Measurements from ENCODE around the gene CCDC136. TPM values are rescaled to one million over a fixed set of nuclear protein-coding genes. Genes with fewer than 3 reads are reported as not detected.

Gene CCDC136
- polyA plus RNA-seq (ENCODE audit: insufficient read length), result 22.9 TPM

DNA sequence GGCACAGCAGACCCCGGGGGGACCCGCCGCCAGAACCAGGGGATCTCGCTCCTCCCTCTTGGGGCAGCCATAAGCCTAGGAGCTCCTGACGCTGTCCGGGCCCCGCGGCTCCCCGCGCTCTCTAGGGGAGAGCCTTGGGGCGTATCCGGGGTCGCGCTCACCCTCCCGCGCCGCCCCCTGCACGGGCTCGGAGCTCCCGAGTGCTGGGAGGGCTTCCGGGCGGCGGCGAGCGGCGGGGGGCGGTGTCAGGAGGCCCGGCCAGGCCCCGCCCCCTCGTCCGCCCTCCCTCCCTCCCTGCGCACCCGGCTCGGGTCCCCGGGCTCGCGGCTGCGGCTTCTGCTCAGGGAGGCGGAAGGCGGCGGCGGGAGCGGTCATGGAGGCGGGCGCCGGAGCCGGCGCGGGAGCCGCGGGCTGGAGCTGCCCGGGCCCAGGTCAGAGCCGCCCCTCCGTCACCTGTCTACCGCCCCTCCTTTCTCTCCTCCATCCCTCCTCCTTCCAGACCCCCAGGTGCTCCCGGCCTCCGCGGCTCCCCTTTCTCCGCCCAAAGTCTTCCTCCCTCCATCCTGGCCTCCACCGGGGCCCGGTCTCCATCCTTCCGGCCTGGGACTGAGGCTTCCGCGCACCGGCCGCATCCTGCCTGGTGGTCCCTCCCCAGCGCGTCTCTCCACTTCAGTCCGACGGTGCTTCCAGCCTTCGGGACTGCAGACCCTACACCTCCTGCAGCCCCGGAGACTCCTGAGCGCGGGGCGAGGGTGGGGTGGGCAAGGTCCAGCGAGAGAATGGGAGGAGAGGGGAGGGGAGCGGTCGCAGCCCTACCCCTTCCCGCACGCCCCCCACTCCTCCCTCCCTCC, at the start of gene CCDC136:
Gene CCDC136, plus strand, starts transcription at position 848 of the 851 bp plus-strand sequence. CDS start 444 bp downstream, outside the sequence.
- DNase-seq (ENCODE audit: low read depth), result no peak

DNA sequence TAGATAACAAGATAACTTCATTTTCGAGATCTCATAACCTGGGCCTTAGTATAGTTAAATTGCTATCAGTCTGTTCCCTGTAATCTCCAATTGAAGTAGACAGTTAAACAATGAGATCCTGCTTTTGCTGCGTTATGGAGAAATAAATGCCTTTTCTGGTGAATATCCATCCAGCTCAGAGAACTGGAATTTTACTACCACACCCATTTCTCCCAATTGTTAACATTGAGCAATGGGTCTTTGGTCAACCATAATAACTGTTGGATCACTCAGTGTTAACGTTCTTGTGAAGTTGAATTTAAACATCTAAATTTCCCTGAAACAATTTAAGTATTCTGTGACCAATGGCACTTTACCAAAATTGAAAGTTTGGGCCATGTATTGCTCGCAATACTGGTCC, 49.6 kb upstream of the CCDC136 start:
- no peak for DNase-seq (ENCODE audit: low read depth)

DNA sequence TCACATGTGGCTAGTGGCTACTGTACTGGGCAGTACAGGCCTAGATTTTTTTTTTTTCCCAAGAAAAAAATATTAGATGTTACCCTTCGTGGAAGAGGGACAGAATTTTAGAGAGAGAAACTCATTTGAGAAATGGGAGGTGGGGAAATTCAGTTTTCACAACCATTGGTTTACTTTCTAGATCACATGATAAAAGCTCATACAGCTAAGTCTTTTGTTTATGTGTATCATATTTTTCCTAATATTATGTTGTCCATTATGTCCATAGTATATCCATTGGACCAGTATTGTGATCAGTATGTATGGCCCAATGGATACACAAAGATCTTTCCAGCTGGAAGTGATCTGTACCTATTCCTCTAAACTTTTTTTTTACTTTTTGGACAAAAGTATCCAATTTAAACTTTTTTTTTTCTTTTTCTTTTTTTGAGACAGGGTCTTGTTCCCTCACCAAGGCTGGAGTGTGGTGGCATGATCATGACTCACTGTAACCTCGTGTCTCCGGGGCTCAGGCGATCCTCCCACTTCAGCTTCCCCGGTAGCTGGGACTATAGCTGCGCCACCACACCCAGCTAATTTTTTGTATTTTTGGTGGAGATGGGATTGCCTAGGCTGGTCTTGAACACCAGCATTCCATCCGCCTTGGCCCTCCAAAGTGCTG, 48.5 kb upstream of the CCDC136 start:
- DNase-seq (ENCODE audit: low read depth), result no peak

DNA sequence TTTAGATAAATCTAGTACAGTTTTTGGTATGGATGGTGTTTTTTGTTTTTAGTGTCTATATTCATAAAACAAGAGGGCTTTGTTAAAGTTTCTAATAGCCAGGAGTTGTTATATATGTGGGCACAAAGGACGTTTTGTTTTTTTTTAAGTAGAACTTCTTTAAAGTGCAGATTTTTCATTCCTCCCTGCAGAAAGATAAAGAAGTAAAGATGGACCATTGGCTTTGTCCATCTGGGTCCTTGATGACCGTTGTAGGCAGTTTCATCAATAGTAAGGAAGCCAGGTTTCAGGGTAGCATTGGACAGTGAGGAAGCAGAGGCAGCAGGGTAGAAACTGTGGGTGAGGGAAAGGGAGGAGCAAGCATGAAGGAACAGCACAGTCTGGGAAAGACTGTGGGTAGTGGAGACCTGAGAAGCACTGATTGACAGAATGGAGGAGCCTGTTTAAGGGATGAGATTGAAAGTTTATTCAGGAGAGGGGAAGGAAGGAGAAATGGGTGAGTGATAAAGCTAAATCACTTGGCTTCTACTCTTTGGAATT, 47.3 kb upstream of the CCDC136 start:
- no peak for DNase-seq (ENCODE audit: low read depth)

DNA sequence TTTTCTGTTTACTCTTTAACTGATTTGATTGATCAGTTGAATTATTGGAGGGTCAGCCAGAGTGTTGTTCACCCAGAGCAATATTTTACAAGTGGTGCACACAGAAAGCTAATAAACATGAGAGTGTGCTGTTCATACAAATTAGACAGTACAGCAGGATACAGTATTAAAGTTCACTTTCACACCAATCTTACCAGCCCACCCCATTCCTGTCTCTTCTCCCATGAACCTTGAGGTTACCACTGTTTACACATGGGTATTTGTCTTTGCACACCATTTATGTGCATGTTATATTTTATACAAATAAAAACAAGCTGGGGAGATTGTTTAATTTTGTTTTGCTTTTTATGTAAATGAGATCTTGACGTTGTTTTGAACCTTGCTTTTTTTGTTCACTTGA, 46.1 kb upstream of the CCDC136 start:
- no peak for DNase-seq (ENCODE audit: low read depth)

DNA sequence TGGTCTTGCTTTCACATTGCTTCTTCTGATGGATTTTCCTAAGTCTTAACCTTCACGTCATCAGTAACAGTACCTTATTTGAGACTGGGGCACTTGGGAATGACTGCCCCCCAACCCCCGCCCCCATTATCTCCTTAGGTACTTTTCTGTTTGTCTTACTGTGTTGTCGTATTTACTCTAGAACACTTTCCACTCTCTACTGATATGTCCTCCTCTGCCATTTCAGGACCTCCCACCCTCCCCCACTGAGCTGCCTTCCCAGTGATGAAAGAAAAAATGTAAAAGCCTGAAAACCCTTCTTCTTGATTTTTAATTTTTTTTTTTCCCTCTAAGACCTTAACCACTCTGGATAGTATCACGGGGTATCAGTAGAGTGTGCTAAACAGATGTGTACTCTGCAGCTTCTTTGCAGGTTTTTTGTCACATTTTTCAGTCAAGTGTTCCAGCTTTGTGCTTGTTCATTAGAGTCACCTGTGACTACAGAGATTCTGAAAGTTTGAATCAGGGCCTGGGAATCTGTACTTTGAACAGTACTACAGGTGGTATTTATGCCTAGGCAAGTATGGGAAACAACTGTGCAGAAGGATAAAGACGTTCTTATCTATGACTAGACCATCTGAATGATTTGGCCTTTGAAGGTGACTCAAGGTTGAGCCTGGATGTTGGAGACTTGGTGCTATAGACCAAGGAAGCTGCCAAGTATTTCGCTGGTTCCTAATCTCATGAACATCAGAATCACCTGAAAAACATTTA, 44.3 kb upstream of the CCDC136 start:
- DNase-seq (ENCODE audit: low read depth), result no peak

DNA sequence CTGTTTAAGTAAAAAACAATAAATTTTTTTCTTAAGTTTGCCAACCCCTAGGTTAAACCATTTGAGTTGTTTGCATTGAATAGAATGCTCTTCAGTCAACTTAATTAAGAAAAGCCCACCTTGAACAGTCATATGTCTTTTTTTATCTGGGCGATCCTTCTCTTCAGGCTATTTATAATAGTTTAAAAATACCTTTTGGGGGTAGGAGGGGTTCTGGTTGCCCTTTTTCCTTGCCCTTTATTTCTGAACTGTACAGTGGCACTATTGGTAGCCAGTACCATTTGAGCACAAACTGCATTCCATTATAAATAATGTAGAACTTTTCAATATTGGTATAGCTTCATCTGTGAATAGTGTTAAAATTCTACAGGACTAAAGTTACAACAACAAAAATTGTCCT, 39.5 kb upstream of the CCDC136 start:
- no peak for DNase-seq (ENCODE audit: low read depth)

DNA sequence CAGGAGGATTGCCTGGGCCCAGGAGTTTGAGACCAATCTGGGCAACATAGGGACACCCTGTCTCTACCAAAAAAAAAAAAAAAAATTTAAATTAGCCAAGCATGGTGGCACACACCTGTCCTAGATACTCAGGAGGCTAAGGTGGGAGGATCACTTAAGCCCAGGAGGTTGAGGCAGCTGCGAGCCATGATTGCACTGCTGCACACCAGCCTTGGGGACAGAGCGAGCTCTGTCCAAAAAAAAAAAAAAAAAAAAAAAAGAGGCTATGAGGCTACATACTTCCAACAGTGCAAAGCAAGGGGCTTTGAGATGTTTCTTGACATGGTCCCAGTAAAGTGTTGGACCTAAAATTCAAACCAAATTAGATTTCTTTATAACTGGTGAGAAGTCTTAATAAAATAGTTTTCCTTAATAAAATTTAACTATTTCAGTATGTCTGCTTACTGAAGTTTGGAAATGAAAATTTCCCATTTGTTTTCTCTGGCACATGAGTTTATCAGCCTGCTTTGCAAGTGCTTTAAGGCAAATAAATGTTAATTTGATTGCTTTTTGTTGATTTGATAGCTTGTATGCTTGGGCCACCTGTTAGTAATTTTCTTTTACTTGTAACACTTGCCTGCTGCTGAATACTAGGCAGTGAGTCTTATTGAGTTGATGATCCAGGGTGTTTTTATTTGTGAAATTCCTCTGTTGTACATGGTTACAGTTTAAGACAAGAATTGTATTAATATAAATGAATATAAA, 36.5 kb upstream of the CCDC136 start:
- DNase-seq (ENCODE audit: low read depth), result no peak

DNA sequence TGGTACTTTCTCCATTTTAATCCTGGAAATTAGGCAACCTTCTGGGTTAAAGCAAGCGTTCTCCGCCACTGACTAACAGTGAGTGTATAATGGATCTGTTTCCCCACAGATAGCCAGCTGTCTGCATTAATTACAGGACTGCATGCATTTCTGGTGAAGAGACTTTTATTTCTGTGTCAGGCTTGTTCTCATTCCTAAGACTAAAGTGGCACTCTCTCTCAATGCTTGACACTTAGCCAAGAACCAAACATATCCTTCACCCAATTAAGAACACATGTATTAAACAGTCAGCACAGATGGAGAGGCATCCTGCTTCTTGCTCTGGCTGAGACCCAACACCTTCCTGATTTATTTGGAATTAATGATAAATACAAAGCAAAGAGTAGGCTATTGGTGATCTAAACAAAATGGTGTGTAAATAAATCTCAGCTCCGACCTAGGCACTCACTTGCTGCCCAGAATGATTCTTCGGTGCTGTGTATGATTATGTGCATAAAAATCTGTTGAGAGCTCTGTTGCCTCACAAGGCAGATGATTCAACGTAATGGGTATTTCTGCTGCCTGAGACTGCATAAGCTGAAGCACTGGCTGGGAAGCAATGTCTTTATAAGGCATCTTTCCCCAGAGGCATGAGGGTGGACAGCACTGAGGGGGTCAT, 35.8 kb upstream of the CCDC136 start:
- DNase-seq (ENCODE audit: low read depth), result no peak

DNA sequence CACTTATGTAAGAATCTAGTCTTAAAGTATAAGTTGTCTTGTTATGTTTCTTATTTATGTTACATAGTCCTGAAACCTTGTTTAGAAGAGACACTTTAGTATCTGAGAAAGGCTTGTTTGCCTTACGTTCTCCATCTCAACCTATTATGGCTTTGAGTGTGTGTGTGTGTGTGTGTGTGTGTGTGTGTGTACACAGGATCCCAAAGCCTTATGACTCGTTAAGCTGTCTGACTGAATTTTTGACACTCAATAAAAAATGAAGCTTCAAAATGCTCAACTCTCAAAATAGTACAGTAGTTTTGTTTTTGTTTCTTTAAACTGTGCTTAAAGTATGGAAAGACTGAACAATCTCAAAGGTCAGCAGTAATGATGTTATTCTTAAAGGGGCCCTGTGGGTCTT, 34.6 kb upstream of the CCDC136 start:
- DNase-seq (ENCODE audit: low read depth), result no peak

DNA sequence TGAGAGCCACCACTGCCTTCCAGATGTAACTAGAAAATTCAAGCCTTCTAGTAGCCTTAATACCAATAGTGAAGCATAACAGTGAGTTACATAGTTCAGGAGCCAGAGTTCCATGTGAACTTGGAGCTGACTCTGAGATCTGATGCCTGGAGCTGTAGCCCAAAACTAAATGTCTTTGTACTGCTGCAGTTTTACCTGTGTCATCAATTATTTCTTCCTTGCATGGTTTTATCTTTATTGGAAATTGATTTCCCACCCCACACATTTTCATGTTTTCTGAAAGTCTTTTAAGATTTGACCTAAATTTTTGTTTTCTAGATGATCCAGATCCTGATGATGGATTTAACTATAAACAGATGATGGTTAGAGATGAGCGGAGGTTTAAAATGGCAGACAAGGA, 33.2 kb upstream of the CCDC136 start:
- DNase-seq (ENCODE audit: low read depth), result no peak

DNA sequence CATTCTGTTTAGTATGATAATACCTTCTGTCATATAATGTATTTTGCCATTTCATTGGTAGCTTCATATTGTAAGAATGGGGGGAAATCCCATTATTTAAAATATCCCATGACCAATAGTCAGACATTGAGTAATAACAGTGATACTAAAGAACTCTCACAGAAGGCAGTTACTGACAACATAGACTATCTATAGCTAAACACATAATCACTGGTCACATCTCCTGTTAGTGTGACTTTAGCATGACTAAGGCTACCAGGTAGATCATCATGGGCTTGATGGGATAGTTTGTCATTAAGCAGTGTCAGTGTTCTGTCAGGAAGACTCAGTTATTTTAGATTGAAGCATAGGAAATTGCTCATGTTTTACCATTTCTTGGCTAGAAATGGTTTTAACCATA, 32.5 kb upstream of the CCDC136 start:
- no peak for DNase-seq (ENCODE audit: low read depth)

DNA sequence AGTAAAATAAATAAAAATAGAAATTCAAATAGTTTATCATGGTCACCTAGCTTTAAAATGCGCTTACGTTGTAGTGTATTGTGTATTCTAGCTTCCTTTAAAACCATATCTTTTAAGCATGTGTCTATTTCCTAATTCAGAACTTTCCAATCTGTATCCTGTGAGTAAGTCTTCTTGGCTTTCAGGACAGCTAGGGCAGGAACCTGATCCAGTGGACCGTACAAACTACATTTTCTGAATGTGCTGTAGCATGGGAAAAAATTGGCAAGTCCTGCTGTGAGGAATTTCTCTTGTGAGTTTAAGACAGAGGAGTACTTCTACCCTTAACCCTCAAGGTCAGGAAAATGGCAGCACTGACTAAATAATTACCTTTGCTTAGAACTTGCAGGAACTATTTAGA, 28.2 kb upstream of the CCDC136 start:
- DNase-seq (ENCODE audit: low read depth), result no peak

DNA sequence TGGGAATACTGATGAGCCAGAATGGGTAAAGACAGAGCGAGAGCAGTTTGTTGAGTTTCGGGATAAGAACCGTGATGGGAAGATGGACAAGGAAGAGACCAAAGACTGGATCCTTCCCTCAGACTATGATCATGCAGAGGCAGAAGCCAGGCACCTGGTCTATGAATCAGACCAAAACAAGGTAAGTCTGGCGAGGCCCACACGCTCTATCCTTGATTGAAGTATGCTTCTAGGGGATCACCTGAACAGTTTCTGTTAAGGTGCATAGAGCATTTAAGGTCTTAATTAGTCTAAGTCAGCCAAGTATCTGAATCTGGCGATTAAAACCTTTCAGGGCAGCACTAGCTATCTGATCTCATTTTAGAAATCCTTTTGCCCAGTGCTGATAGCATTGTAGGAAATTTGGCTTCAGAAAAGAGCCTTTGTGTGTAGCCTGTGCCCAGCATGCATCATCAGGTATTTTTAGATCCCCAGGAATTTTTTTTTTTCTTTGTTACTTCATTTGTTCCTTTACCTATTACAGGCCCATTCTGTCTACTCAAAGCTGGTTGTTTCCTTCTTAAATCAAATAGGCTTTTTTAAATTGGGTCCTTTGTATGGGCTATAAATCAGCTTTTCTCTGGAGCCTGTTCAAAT, 24.2 kb upstream of the CCDC136 start:
- no peak for DNase-seq (ENCODE audit: low read depth)

DNA sequence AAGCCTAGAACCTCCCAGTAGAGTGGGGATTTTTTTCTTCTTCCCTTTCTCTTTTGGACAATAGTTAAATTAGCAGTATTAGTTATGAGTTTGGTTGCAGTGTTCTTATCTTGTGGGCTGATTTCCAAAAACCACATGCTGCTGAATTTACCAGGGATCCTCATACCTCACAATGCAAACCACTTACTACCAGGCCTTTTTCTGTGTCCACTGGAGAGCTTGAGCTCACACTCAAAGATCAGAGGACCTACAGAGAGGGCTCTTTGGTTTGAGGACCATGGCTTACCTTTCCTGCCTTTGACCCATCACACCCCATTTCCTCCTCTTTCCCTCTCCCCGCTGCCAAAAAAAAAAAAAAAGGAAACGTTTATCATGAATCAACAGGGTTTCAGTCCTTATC, 21.5 kb upstream of the CCDC136 start:
- DNase-seq (ENCODE audit: low read depth), result no peak

DNA sequence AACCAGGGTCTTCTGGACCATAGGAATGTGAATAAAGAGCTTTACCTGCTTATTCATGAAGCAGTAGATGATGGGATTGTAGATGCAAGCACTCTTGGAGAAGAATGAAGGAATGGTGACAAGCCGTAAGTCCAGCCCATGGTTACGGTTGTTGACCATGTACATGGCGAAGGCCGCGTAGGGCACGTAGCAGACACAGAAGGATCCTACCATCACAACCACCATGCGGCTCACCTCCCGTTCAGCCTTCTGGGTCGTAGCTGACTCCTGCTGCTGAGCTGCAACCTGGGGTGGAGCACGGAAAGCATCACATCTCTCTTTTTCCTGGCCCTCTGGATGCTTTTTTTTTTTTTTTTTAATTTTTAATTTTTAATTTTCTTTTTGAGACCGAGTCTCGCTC, 18.2 kb upstream of the CCDC136 start:
- no peak for DNase-seq (ENCODE audit: low read depth)

DNA sequence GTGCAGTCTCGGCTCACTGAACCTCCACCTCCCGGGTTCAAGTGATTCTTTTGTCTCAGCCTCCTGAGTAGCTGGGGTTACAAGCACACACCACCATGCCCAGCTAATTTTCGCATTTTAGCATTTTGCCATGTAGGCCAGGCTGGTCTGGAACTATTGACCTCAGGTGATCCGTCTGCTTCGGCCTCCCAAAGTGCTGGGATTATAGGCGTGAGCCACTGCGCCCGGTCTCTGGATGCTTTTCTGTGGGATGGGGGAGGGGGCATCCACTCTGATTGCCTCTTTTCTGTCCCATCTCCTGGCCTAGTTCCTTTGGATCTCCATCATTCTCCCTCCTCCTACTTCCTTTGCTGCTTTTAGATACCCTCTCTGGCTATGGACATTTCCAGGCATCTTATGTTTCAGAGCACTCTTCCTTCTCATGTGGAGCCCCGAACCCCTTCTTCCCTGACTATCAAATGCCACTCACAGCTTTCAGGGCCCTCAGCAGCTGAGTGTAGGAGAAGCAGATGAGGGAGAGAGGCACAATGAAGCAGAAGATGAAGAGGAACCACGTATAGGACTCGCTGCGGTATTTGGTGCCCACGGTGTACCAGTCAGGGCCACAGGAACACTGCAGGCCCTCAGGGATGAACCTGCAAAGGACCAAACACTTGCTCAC, 17.6 kb upstream of the CCDC136 start:
- no peak for DNase-seq (ENCODE audit: low read depth)

DNA sequence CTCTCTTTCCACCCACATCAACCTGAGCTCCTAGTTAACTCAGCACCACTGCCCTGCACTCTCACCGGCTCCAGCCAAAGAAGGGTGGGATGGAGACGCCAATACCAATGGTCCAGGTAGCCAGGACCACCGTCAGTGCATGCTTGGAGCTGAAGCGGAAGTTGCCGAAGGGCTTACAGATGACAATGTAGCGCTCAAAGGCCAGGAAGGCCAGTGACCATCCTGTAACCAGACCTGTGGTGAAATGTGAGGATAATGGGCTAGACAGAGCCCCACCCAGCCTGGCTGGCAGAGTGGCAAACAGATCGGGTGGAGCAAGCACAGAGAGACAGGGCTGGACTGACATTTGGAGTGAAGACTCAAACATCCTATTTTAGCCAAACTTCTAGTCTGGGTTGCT, 16.8 kb upstream of the CCDC136 start:
- DNase-seq (ENCODE audit: low read depth), result no peak

DNA sequence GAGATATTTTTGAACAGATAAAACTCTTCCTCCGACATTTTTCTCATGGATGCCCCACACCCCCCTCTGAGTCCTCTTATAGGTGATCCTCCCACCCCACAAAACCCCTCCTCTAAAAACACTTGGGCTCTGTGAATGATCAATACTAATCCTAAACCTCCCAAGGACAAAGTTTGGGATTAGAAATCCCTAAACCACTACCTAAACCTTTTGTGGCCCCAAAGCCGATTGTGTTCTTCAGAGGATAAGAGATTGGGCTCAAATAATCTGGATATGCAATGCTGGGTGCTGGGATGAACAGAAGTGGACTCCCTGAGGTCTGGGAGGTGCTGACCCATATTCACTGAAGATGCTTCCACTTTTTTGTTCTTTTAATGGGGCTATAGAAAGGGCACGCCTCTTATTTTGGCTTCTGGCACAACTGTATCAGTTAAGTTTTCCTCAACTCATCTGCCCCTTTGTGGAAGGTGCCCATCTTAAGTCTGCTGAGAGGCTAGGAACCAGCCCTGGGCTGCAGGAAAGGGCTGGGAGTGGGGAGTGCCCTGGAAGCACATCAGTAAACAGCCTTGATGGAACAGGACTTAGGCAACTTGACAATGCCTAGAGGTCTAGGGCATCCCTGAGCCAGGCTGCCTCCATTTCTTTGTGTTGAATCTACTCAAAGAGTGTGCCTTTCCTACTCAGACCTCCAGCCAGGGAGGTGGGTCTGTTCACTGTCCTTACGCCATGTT, 15.9 kb upstream of the CCDC136 start, which contains the start of gene OPN1SW:
Gene OPN1SW, minus strand, starts transcription at position 51 of the 731 bp plus-strand sequence. Its CDS starts 13 bp downstream, at position 38.
- no peak for DNase-seq (ENCODE audit: low read depth)
